NCI-H146 treated with DMSO at 0.1 percent for 48 hours (cell line): ENCODE data around the gene RELA.
"Not testable (repeated sequence)": the region's sequence is repeated elsewhere in the genome, so short reads cannot be mapped to it uniquely, and the experiment has no call there.

Experiments
- DNase-seq: peaks from one replicate; lab custom pipeline; 2025; ENCODE audit not compliant: unreplicated experiment; lab: John Stamatoyannopoulos, UW

RELA gene

GRCh38 chr11:65672180-65672860 lies 9.6 kb upstream of the RELA start:
- no peak for DNase-seq

- DNase-seq = no peak
Measured at GRCh38 chr11:65663639-65664200, 1.0 kb upstream of the RELA start.

- no peak for DNase-seq
Measured at GRCh38 chr11:65662247-65662798, 393 bp downstream of the RELA start.

GRCh38 chr11:65661599-65662246 lies 993 bp downstream of the RELA start:
- DNase-seq = no peak

GRCh38 chr11:65660908-65661307 lies 1.8 kb downstream of the RELA start:
- not testable (repeated sequence) for DNase-seq

- DNase-seq = no peak
Measured at GRCh38 chr11:65660038-65660437, 2.7 kb downstream of the RELA start.

- DNase-seq = no peak
Measured at GRCh38 chr11:65658174-65659021, 4.3 kb downstream of the RELA start.

- no peak for DNase-seq
Measured at GRCh38 chr11:65657426-65657825, 5.3 kb downstream of the RELA start.

- DNase-seq = no peak
Measured at GRCh38 chr11:65655570-65656332, 7.0 kb downstream of the RELA start.

- DNase-seq = no peak
Measured at GRCh38 chr11:65654375-65655349, 8.1 kb downstream of the RELA start.

- DNase-seq = no peak
Measured at GRCh38 chr11:65653229-65654225, 9.2 kb downstream of the RELA start.

- DNase-seq = peak; percentile 74
Measured at GRCh38 chr11:65652511-65653228, 10.0 kb downstream of the RELA start.

- DNase-seq = no peak
Measured at GRCh38 chr11:65651589-65652510, 10.9 kb downstream of the RELA start.

GRCh38 chr11:65651339-65651588 lies 11.5 kb downstream of the RELA start:
- DNase-seq = no peak

- no peak for DNase-seq
Measured at GRCh38 chr11:65650547-65651338, 12.0 kb downstream of the RELA start.
